Neural progenitor cell (in vitro differentiated cells): ENCODE measurements around the gene YIPF2.

Experiments
- CTCF ChIP-seq: fragments of 200-600 bp; sonication (generic); IDR thresholded peaks from 2 replicates; pipeline ENCODE4 v1.5.1; 2017; ENCODE audit warnings: antibody characterized with exemption, mild to moderate bottlenecking
- EZH2 ChIP-seq: fragments of 200-600 bp; sonication (generic); IDR thresholded peaks from 2 replicates; pipeline ENCODE4 v1.6.1; 2017; ENCODE audit warnings: antibody characterized with exemption, mild to moderate bottlenecking, moderate library complexity

GRCh38 chr19:10971107-10971726, 42.8 kb upstream of the YIPF2 start:
- TF ChIP-seq CTCF: no peak
- no peak for TF ChIP-seq EZH2
